Karpas-422 (cell line): ENCODE results near the gene BEST4. TPM values are rescaled to one million over a fixed set of nuclear protein-coding genes. Genes with fewer than 3 reads are reported as not detected.
"Not testable (repeated sequence)": the region's sequence is repeated elsewhere in the genome, so short reads cannot be mapped to it uniquely, and the experiment has no call there.

Experiments
- DNase-seq: peaks from one replicate; pipeline ENCODE4 v3.0.0-alpha.2; 2015
- H2AFZ ChIP-seq: fragments of 200-600 bp; sonication (generic); 2 replicates; pipeline ENCODE4 v1.6.1; 2014; ENCODE audit warnings: antibody characterized with exemption, low read length, mixed read lengths
- H3K27ac ChIP-seq: fragments of 200-600 bp; sonication (generic); 2 replicates; pipeline ENCODE4 v1.5.1; 2014; ENCODE audit warnings: mild to moderate bottlenecking, low read length, moderate library complexity
- H3K27me3 ChIP-seq: fragments of 200-600 bp; sonication (generic); 2 replicates; pipeline ENCODE4 v1.6.1; 2014; ENCODE audit warnings: low read length, mixed read lengths
- H3K36me3 ChIP-seq: fragments of 200-600 bp; sonication (generic); 2 replicates; pipeline ENCODE4 v1.6.1; 2014; ENCODE audit warnings: low read length, mixed read lengths; ENCODE audit not compliant: insufficient read depth
- H3K4me1 ChIP-seq: fragments of 200-600 bp; sonication (generic); 2 replicates; pipeline ENCODE4 v1.6.1; 2014; ENCODE audit warnings: mild to moderate bottlenecking, low read length, mixed read lengths
- H3K4me2 ChIP-seq: fragments of 200-600 bp; sonication (generic); 2 replicates; pipeline ENCODE4 v1.6.1; 2014; ENCODE audit warnings: low read length, low read depth, mild to moderate bottlenecking; ENCODE audit not compliant: poor library complexity, severe bottlenecking
- H3K4me3 ChIP-seq: fragments of 200-600 bp; sonication (generic); 2 replicates; pipeline ENCODE4 v1.5.1; 2014; ENCODE audit warnings: mild to moderate bottlenecking, antibody characterized with exemption, low read length, mixed read lengths
- H3K79me2 ChIP-seq: fragments of 200-600 bp; sonication (generic); 2 replicates; pipeline ENCODE4 v1.6.1; 2014; ENCODE audit warnings: mild to moderate bottlenecking, low read length, mixed read lengths
- H3K9ac ChIP-seq: fragments of 200-600 bp; sonication (generic); 2 replicates; pipeline ENCODE4 v1.6.0; 2014; ENCODE audit warnings: low read length
- H3K9me2 ChIP-seq: fragments of 200-600 bp; sonication (generic), shearing (Covaris generic); replicated peaks from 2 replicates; pipeline ENCODE4 v1.6.0; 2014; ENCODE audit warnings: mild to moderate bottlenecking, low read length, moderate library complexity; ENCODE audit not compliant: insufficient read depth
- H3K9me3 ChIP-seq: fragments of 300-700, 200-600 bp; sonication (generic); 2 replicates; pipeline ENCODE4 v1.6.1; 2014; ENCODE audit warnings: low read length, mixed read lengths
- H4K20me1 ChIP-seq: fragments of 200-600 bp; sonication (generic); 2 replicates; pipeline ENCODE4 v1.6.1; 2014; ENCODE audit warnings: mild to moderate bottlenecking, antibody characterized with exemption, low read length, low read depth; ENCODE audit not compliant: insufficient read depth
- total RNA-seq: library from RNA; depleted of rRNA; stranded (reverse); fragments of >200 nt; shearing (Covaris generic); gene quantifications from 2 replicates; pipeline ENCODE4 v1.2.3, GENCODE V29; 2014; ENCODE audit warnings: low replicate concordance

The BEST4 gene
- total RNA-seq, 1 experiment from 2014 or later, result 1.0 TPM

- no peaks in the 10 kb centered on the region for H3K36me3 ChIP-seq
- H3K9me2 ChIP-seq, result no peaks in the 10 kb centered on the region
- no peak overlapping the region for H3K27ac ChIP-seq
- H3K4me1 ChIP-seq, result no peaks in the 10 kb centered on the region
- H3K4me3 ChIP-seq, result no peak overlapping the region
- no peaks in the 10 kb centered on the region for H4K20me1 ChIP-seq
- H3K79me2 ChIP-seq, result no peaks in the 10 kb centered on the region
- H3K27me3 ChIP-seq, result no peaks in the 10 kb centered on the region
- no peak for DNase-seq
- H3K4me2 ChIP-seq, result no peak overlapping the region
- H3K9me3 ChIP-seq, result no peaks in the 10 kb centered on the region
- H3K9ac ChIP-seq, result no peak overlapping the region
- no peak overlapping the region for H2AFZ ChIP-seq
Measured at GRCh38 chr1:44828841-44829440, 41.0 kb upstream of the BEST4 start.

GRCh38 chr1:44828003-44828651 lies 40.2 kb upstream of the BEST4 start:
- no peak for DNase-seq
- no peaks in the 10 kb centered on the region for H3K9me3 ChIP-seq
- no peaks in the 10 kb centered on the region for H3K4me1 ChIP-seq
- H3K36me3 ChIP-seq, result no peaks in the 10 kb centered on the region
- no peak overlapping the region for H3K9ac ChIP-seq
- no peaks in the 10 kb centered on the region for H3K79me2 ChIP-seq
- no peak overlapping the region for H2AFZ ChIP-seq
- no peaks in the 10 kb centered on the region for H4K20me1 ChIP-seq
- H3K4me3 ChIP-seq, result no peak overlapping the region
- no peaks in the 10 kb centered on the region for H3K9me2 ChIP-seq
- no peaks in the 10 kb centered on the region for H3K27me3 ChIP-seq
- no peak overlapping the region for H3K4me2 ChIP-seq
- H3K27ac ChIP-seq, result no peak overlapping the region

- H3K27ac ChIP-seq, result no peak overlapping the region
- no peaks in the 10 kb centered on the region for H3K27me3 ChIP-seq
- no peaks in the 10 kb centered on the region for H3K36me3 ChIP-seq
- H3K79me2 ChIP-seq, result no peaks in the 10 kb centered on the region
- H3K4me2 ChIP-seq, result no peak overlapping the region
- no peaks in the 10 kb centered on the region for H4K20me1 ChIP-seq
- no peaks in the 10 kb centered on the region for H3K4me1 ChIP-seq
- H2AFZ ChIP-seq, result no peak overlapping the region
- H3K9ac ChIP-seq, result no peak overlapping the region
- H3K4me3 ChIP-seq, result no peak overlapping the region
- H3K9me3 ChIP-seq, result no peaks in the 10 kb centered on the region
- peak; percentile 55 for DNase-seq
- H3K9me2 ChIP-seq, result no peaks in the 10 kb centered on the region
Measured at GRCh38 chr1:44827197-44828002, 39.4 kb upstream of the BEST4 start.

- no peak for DNase-seq
- Histone ChIP-seq H3K9ac (no peak overlapping the region), H3K9me2 (no peaks in the 10 kb centered on the region), H3K79me2 (no peaks in the 10 kb centered on the region), H4K20me1 (no peaks in the 10 kb centered on the region), H3K4me3 (no peak overlapping the region), H3K4me1 (no peaks in the 10 kb centered on the region), H3K4me2 (no peak overlapping the region), H3K9me3 (no peaks in the 10 kb centered on the region), H3K27me3 (no peaks in the 10 kb centered on the region), H3K36me3 (no peaks in the 10 kb centered on the region), H3K27ac (no peak overlapping the region), H2AFZ (no peak overlapping the region)
Measured at GRCh38 chr1:44826375-44827196, 38.6 kb upstream of the BEST4 start.

- H3K36me3 ChIP-seq, H3K9me2 ChIP-seq, H3K4me3 ChIP-seq, H3K79me2 ChIP-seq, H3K27ac ChIP-seq, H3K27me3 ChIP-seq, H4K20me1 ChIP-seq, H3K9me3 ChIP-seq, H3K9ac ChIP-seq, H3K4me2 ChIP-seq, DNase-seq, H2AFZ ChIP-seq: not testable (repeated sequence)
- H3K4me1 ChIP-seq, result peaks cover 14% of the 10 kb centered on the region
Measured at GRCh38 chr1:44824392-44824791, 36.4 kb upstream of the BEST4 start.

- DNase-seq, result no peak
- no peaks in the 10 kb centered on the region for H3K36me3 ChIP-seq
- H3K4me1 ChIP-seq, result peaks cover 25% of the 10 kb centered on the region
- H3K9ac ChIP-seq, result no peak overlapping the region
- H3K79me2 ChIP-seq, result no peaks in the 10 kb centered on the region
- H3K27me3 ChIP-seq, result no peaks in the 10 kb centered on the region
- H3K9me3 ChIP-seq, result no peaks in the 10 kb centered on the region
- no peak overlapping the region for H3K4me2 ChIP-seq
- H2AFZ ChIP-seq, result no peak overlapping the region
- no peak overlapping the region for H3K27ac ChIP-seq
- no peak overlapping the region for H3K4me3 ChIP-seq
- no peaks in the 10 kb centered on the region for H4K20me1 ChIP-seq
- no peaks in the 10 kb centered on the region for H3K9me2 ChIP-seq
Measured at GRCh38 chr1:44822981-44823451, 35.0 kb upstream of the BEST4 start.

- Histone ChIP-seq H3K27me3 (no peaks in the 10 kb centered on the region), H3K4me2 (no peak overlapping the region), H2AFZ (no peak overlapping the region), H3K9me2 (no peaks in the 10 kb centered on the region), H3K9me3 (no peaks in the 10 kb centered on the region), H4K20me1 (no peaks in the 10 kb centered on the region), H3K9ac (no peak overlapping the region), H3K4me3 (no peak overlapping the region), H3K4me1 (peaks cover 26% of the 10 kb centered on the region), H3K27ac (no peak overlapping the region), H3K36me3 (no peaks in the 10 kb centered on the region), H3K79me2 (no peaks in the 10 kb centered on the region)
- DNase-seq, result no peak
Measured at GRCh38 chr1:44822131-44822701, 34.2 kb upstream of the BEST4 start.
